Measurements from ENCODE around the gene GPATCH4. TPM values are rescaled to one million over a fixed set of nuclear protein-coding genes. Genes with fewer than 3 reads are reported as not detected.

GPATCH4 gene
- total RNA-seq, 1 experiment from 2014 or later: 44.4 TPM

- BruUV-seq (replicated peaks): no TSS peak
- Histone ChIP-seq H3K27me3 (ENCODE audit: control insufficient read depth, insufficient read depth, low read length) (no peaks in the 10 kb centered on the region), H3K36me3 (ENCODE audit: control insufficient read depth, insufficient read depth, low read length) (peaks cover 8% of the 10 kb centered on the region; the same call in 1 of the 2 replicates), H3K4me3 (ENCODE audit: low read depth in 2 of 2, low read length in 2 of 2) (no peak overlapping the region), H3K9me3 (ENCODE audit: control insufficient read depth, insufficient read depth, low read depth, low read length) (no peaks in the 10 kb centered on the region), H3K27ac (ENCODE audit: low read length) (no peak overlapping the region), H3K4me1 (ENCODE audit: control insufficient read depth, insufficient read depth, low read length) (no peaks in the 10 kb centered on the region)
- ATAC-seq (no peak), DNase-seq (ENCODE audit: low read depth, low spot score) (no peak)
- no peak for TF ChIP-seq POLR2AphosphoS5 (IDR thresholded peaks at IDR 0.05; ENCODE audit: low read depth, low read length)
- no peak for TF ChIP-seq CTCF (IDR thresholded peaks at IDR 0.05)
- no peak for TF ChIP-seq TCF7L2 (IDR thresholded peaks at IDR 0.05; ENCODE audit: low read depth, low read length)
- no peak for TF ChIP-seq SIN3A (IDR thresholded peaks at IDR 0.05; ENCODE audit: borderline replicate concordance, insufficient read depth, low read depth, low read length)
- no peak for TF ChIP-seq REST (IDR thresholded peaks at IDR 0.05; ENCODE audit: insufficient read depth in 1 of 2, low read depth in 2 of 2, low read length in 1 of 2)
- ChIA-PET POLR2A (no interaction called here), CTCF (no interaction called here)
- intact Hi-C loops (cut with micrococcal nuclease; ENCODE audit: unreplicated experiment): no loop called here
- in situ Hi-C loops (cut with HindIII; ENCODE audit: low pct_unique_long_range_greater_than_20kb, low sequenced_read_pairs): no loop called here
These were observed 35.8 kb downstream of the GPATCH4 start for GRCh38 chr1:156565519-156565918.

- ChIA-PET CTCF (no interaction called here), POLR2A (no interaction called here)
- TF ChIP-seq POLR2AphosphoS5 (IDR thresholded peaks at IDR 0.05; ENCODE audit: low read depth, low read length) (no peak), CTCF (IDR thresholded peaks at IDR 0.05) (no peak), REST (IDR thresholded peaks at IDR 0.05; ENCODE audit: insufficient read depth in 1 of 2, low read depth in 2 of 2, low read length in 1 of 2) (no peak), TCF7L2 (IDR thresholded peaks at IDR 0.05; ENCODE audit: low read depth, low read length) (no peak), SIN3A (IDR thresholded peaks at IDR 0.05; ENCODE audit: borderline replicate concordance, insufficient read depth, low read depth, low read length) (no peak)
- no peaks in the 10 kb centered on the region for H3K36me3 ChIP-seq (ENCODE audit: control insufficient read depth, insufficient read depth, low read length)
- no TSS peak for BruUV-seq (replicated peaks)
- in situ Hi-C loops (cut with HindIII; ENCODE audit: low pct_unique_long_range_greater_than_20kb, low sequenced_read_pairs) (no loop called here), intact Hi-C loops (cut with micrococcal nuclease; ENCODE audit: unreplicated experiment) (no loop called here)
- no peak for ATAC-seq
- no peaks in the 10 kb centered on the region for H3K9me3 ChIP-seq (ENCODE audit: control insufficient read depth, insufficient read depth, low read depth, low read length)
- no peaks in the 10 kb centered on the region for H3K27me3 ChIP-seq (ENCODE audit: control insufficient read depth, insufficient read depth, low read length)
- H3K4me1 ChIP-seq (ENCODE audit: control insufficient read depth, insufficient read depth, low read length): no peaks in the 10 kb centered on the region
- DNase-seq (ENCODE audit: low read depth, low spot score): no peak
- H3K27ac ChIP-seq (ENCODE audit: low read length): no peak overlapping the region
- H3K4me3 ChIP-seq (ENCODE audit: low read depth in 2 of 2, low read length in 2 of 2): no peak overlapping the region
These were observed 40.6 kb downstream of the GPATCH4 start for GRCh38 chr1:156560585-156561163.

Measured in Panc1 (cell line).